Epithelial cell of esophagus (primary cell): Measurements from ENCODE around the gene CDC20.
A peak's percentile ranks its signal among the peaks of the same experiment; 100 is the strongest.

Experiments
- DNase-seq: peaks from one replicate; pipeline ENCODE4 v3.0.0; 2010; ENCODE audit warnings: low read depth
- H3K4me3 ChIP-seq: 2 replicates; pipeline ENCODE4 v1.5.1; 2011; ENCODE audit warnings: mild to moderate bottlenecking, low read length, control low read depth
- TF ChIP-seq, protein P1 (sequence below): IDR thresholded peaks from 2 replicates; pipeline ENCODE4 v1.5.1; 2011; ENCODE audit warnings: low read depth, mild to moderate bottlenecking, low read length, control low read depth, inconsistent platforms; ENCODE audit not compliant: insufficient read depth; ENCODE audit errors: missing control alignments

The CDC20 gene

DNA sequence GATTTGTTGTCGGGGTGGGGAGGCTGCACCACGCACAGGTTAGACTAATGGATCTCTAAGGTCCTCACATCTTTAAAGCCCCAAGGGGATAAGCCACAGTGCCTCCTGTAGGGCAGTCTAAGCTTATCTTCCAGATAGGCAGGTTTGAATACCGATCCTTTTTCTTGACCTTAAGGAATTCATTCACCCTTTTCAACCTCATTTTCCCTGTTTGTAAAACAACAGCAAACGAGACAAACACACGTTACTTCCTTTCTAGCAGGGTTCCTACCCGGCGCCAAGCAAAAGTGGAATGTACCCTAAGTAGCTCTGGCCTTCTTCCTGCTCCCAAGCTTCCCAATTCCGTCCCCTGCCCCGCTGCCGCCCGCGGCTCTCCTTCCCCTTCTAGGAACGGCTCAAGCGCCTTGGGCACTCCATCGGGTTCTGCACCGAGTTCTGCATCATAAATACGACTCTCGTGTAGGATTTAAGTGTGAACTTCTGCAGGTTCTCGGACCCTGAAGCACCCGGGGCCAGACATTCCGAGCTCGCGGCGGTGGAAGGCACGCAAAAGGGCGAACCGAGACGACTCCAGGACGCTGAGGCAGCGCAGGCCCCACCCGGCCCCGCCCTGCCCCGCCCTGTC, 548 bp upstream of the CDC20 start:
- TF ChIP-seq, protein P1, sequence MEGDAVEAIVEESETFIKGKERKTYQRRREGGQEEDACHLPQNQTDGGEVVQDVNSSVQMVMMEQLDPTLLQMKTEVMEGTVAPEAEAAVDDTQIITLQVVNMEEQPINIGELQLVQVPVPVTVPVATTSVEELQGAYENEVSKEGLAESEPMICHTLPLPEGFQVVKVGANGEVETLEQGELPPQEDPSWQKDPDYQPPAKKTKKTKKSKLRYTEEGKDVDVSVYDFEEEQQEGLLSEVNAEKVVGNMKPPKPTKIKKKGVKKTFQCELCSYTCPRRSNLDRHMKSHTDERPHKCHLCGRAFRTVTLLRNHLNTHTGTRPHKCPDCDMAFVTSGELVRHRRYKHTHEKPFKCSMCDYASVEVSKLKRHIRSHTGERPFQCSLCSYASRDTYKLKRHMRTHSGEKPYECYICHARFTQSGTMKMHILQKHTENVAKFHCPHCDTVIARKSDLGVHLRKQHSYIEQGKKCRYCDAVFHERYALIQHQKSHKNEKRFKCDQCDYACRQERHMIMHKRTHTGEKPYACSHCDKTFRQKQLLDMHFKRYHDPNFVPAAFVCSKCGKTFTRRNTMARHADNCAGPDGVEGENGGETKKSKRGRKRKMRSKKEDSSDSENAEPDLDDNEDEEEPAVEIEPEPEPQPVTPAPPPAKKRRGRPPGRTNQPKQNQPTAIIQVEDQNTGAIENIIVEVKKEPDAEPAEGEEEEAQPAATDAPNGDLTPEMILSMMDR = peak; percentile 44
- peak; percentile 61 for DNase-seq
- peak overlapping the region; percentile 72 for H3K4me3 ChIP-seq

DNA sequence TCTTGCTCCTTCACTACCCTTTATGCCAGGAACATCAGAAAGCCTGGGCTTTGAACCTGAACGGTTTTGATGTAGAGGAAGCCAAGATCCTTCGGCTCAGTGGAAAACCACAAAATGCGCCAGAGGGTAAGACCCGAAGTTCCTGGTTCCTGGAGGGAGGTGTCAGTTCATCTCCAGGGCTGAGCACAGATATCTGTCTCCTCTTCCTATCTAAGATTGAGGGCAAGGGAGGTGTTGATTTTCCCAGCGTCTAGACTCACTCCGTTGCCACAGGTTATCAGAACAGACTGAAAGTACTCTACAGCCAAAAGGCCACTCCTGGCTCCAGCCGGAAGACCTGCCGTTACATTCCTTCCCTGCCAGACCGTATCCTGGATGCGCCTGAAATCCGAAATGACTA, 915 bp downstream of the CDC20 start:
- TF ChIP-seq, protein P1 = no peak
- H3K4me3 ChIP-seq = peak overlapping the region; percentile 62
- DNase-seq = peak; percentile 26

DNA sequence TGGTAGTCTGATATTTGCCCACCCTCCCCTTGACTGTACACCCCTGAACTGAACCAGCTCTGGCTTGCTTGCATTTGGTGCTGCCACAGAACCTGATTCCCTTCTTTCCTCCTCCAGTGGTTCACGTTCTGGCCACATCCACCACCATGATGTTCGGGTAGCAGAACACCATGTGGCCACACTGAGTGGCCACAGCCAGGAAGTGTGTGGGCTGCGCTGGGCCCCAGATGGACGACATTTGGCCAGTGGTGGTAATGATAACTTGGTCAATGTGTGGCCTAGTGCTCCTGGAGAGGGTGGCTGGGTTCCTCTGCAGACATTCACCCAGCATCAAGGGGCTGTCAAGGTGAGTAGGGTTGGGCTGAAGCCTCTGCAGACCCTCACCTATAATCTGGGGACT, 1.8 kb downstream of the CDC20 start:
- TF ChIP-seq, protein P1 = no peak
- peak overlapping the region; percentile 62 for H3K4me3 ChIP-seq
- DNase-seq = no peak

DNA sequence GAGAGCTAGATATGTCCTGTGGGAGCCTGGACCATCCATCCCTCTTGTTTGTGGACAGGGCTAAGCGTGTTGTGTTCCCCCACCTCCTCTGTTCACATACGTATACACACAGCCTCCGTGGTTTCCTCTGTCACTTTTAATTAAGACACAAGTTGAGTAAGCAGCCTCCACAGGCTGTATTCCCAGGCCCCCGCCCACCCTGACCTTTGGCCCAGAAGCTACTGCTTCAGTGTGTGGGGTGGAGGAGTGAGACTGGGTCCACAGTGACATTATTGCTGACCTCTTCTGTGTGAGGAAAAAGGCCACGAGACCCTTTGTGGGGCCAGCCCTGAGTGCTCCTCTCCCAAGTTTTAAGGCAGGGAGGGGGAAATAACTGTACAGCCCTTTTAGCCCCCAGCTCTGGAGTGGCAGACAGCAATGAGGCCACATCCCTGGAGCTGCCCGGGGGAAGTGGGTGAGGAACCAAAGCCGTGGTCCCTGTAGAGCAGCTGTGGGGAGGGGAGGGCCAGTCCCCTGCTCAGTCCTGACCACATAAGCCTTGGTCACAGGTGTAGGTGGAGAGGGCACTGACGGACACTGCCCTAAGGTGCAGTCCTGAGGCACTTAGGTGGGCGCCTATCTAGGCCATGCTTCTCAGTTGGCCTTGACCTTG, 4.6 kb downstream of the CDC20 start:
- no peak for DNase-seq
- TF ChIP-seq, protein P1 = no peak
- no peak overlapping the region for H3K4me3 ChIP-seq

DNA sequence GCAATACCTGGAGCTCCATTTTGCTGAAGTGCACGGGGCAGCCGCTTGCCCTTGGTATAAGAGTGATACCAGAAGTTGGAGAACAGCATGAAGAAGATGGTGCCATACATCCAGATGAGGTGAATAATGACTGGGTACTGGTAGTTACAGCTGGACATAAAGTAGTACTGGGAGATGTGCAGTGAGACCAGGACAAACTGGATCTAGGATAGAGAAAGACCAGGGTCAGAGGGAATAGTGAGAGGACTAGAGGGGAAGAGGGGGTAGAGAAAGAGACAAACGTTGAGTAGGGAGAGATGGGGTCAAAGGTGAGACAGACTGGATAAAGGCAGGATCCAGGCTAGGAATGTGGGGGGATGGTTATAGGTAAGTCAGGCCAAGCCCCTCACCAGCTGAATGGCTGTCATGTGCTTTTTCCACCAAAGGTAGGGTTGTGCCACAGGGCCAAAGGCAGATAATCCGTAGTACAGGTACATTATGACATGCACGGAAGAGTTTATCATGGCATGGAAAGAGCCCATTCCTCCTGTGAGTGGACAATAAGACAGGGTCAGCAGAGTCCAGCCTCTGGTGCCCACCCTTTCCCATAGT, 5.2 kb downstream of the CDC20 start:
- no peak for DNase-seq
- TF ChIP-seq, protein P1 = no peak
- H3K4me3 ChIP-seq = no peak overlapping the region

DNA sequence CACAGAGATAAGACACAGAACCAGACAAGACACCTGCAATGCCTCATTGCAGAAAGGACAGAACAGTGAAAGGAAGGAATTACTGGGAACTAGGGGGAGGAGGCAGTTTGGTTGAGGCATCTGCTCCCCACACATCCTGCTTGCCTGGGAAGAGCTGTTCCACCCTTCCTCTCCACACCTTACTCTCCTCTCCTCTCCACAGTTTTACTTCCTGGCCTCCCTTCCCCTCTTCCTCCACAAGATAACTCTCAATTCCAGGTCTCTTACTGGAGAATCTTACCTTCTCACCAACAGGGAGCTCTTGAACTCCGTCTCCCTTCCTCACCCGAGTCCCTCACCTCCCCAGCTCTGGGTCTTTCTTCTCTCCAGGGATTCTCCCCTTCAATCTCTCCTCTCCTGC, 6.9 kb downstream of the CDC20 start:
- TF ChIP-seq, protein P1 = no peak
- no peak for DNase-seq
- peak overlapping the region; percentile 75 for H3K4me3 ChIP-seq
